CD4-positive, alpha-beta T cell (primary cell): ENCODE data around the gene STK24. TPM values are rescaled to one million over a fixed set of nuclear protein-coding genes. Genes with fewer than 3 reads are reported as not detected.

Source experiments
- ATAC-seq: fragments of 200-7000 bp; cut with Tn5 transposase; one replicate; pipeline ENCODE4 v1.10.0; 2022; ENCODE audit warnings: mild to moderate bottlenecking; ENCODE audit not compliant: poor library complexity
- CTCF ChIA-PET: fragments of 350-600 bp; sonication (Branson Sonifier 250); formaldehyde crosslinking; loops from one replicate; lab custom pipeline; 2021; ENCODE audit warnings: antibody characterized with exemption, inconsistent platforms; lab: Charles Lee
- POLR2A ChIA-PET: fragments of 350-600 bp; sonication (Branson Sonifier 250); formaldehyde crosslinking; loops from one replicate; lab custom pipeline; 2021; ENCODE audit warnings: antibody characterized with exemption, inconsistent platforms; lab: Charles Lee
- DNase-seq, 14 experiments: peaks; one replicate each; pipeline ENCODE4 v3.0.0-alpha.2; 2013 to 2020; ENCODE audit warnings: mixed read lengths in 2 of 14
- H3K27ac ChIP-seq, 2 donors: one replicate each; pipeline versions ENCODE4 v1.5.1 to v1.7.0; 2013; ENCODE audit warnings: low read length in 2 of 2, low read depth in 1 of 2, mild to moderate bottlenecking in 1 of 2
- H3K27me3 ChIP-seq, 2 experiments: 1 replicate in 1 of 2; 2 replicates in 1 of 2; pipeline versions ENCODE4 v1.6.1 to v1.7.0; 2013; ENCODE audit warnings: low read length in 2 of 2, control low read depth in 1 of 2, mild to moderate bottlenecking in 1 of 2, moderate library complexity in 1 of 2; ENCODE audit not compliant: insufficient read depth in 2 of 2, control insufficient read depth in 1 of 2
- H3K36me3 ChIP-seq: one replicate; pipeline ENCODE4 v1.6.1; 2013; ENCODE audit warnings: low read length, control low read depth; ENCODE audit not compliant: insufficient read depth
- H3K4me1 ChIP-seq: one replicate; pipeline ENCODE4 v1.6.1; 2013; ENCODE audit warnings: low read length, control low read depth; ENCODE audit not compliant: insufficient read depth
- H3K4me3 ChIP-seq: one replicate; pipeline ENCODE4 v1.5.1; 2013; ENCODE audit warnings: mild to moderate bottlenecking, low read length, moderate library complexity
- H3K9me3 ChIP-seq, 2 experiments: 1 replicate in 1 of 2; 2 replicates in 1 of 2; pipeline versions ENCODE4 v1.6.1 to v1.7.0; 2013; ENCODE audit warnings: low read length in 2 of 2, mild to moderate bottlenecking in 2 of 2, control low read depth in 1 of 2, moderate library complexity in 1 of 2; ENCODE audit not compliant: control insufficient read depth in 1 of 2, insufficient read depth in 1 of 2
- H3K27ac Mint-ChIP-seq: one replicate; pipeline ENCODE4 v1.8.0; 2020; ENCODE audit warnings: mixed read lengths
- H3K27me3 Mint-ChIP-seq: one replicate; pipeline ENCODE4 v1.8.0; 2021; ENCODE audit warnings: mixed read lengths
- H3K36me3 Mint-ChIP-seq: one replicate; pipeline ENCODE4 v1.8.0; 2021; ENCODE audit warnings: low read depth, mixed read lengths
- H3K4me1 Mint-ChIP-seq: one replicate; pipeline ENCODE4 v1.8.0; 2021; ENCODE audit warnings: low read depth, mixed read lengths
- H3K4me3 Mint-ChIP-seq: one replicate; pipeline ENCODE4 v1.8.0; 2020; ENCODE audit warnings: mild to moderate bottlenecking, mixed read lengths
- H3K9me3 Mint-ChIP-seq: one replicate; pipeline ENCODE4 v1.8.0; 2020; ENCODE audit warnings: mixed read lengths
- CTCF ChIP-seq: fragments of 200-600 bp; IDR thresholded peaks from one replicate; pipeline ENCODE4 v1.8.0; 2022; ENCODE audit warnings: antibody characterized with exemption, mild to moderate bottlenecking
- intact Hi-C, 2 experiments: fragments of 100-400 bp; cut with DNase I in 1 of 2; cut with micrococcal nuclease in 1 of 2; formaldehyde crosslinking; loops; one replicate each; pipeline versions ENCODE4 v1.15.1 to v1.9.0; 2023 to 2025; cut with DNase I, micrococcal nuclease
- total RNA-seq, 174 experiments: library from RNA in 2 of 174; stranded (reverse) in 2 of 174; gene quantifications; one replicate each; pipeline ENCODE4 v1.2.3 and lab custom pipeline; 2021 to 2026

The STK24 gene
- total RNA-seq, 2 experiments from 2014 or later: 82.3 to 85.2 TPM

DNA sequence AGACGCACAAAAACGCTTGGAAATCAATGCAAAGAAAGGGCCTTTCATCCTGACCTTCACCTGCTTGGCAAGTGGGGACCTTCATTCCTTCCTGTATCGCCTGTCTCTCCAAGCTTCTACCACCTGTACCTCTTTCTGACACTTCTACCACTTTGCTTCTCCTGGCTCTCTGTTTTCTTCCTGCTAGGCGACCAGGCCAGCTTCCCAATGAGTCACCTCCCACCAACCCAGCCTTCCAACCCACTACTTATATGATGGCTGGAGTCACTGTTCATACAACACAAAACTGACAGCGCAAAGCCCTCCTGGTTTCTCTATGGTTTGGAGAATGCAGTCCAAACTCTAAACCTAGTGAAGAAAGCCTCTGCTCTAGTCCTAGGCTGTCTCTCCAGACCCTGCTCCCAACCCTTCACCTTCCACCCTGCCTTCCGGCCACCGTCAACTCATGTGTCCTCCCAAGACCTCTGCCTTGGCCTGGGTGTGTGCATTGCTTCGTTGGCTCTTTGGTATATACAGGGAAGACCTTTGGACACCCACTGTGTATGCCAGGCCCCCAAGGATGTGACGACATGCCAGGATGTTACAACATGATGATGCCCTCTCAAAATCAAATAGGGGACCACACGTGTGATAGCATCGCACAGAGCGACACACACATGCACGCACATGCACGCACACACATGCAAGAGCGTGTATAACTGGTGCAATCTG is 148.5 kb downstream of the STK24 start:
- no peaks in the 10 kb centered on the region for H3K9me3 Mint-ChIP-seq
- Histone ChIP-seq H3K36me3 (no peaks in the 10 kb centered on the region), H3K9me3 (no peaks in the 10 kb centered on the region), H3K27me3 (peaks cover 0 to 8% of the 10 kb centered on the region in 2 experiments), H3K4me1 (no peaks in the 10 kb centered on the region), H3K4me3 (no peak overlapping the region), H3K27ac (no peak overlapping the region)
- no peaks in the 10 kb centered on the region for H3K36me3 Mint-ChIP-seq
- DNase-seq (no peak), ATAC-seq (no peak)
- H3K4me3 Mint-ChIP-seq: no peak overlapping the region
- peaks cover 27% of the 10 kb centered on the region for H3K27me3 Mint-ChIP-seq
- CTCF ChIA-PET: no interaction called here
- intact Hi-C loops: no loop called here
- no peak for TF ChIP-seq CTCF
- no peaks in the 10 kb centered on the region for H3K4me1 Mint-ChIP-seq
- H3K27ac Mint-ChIP-seq: no peak overlapping the region
- POLR2A ChIA-PET: no interaction called here

DNA sequence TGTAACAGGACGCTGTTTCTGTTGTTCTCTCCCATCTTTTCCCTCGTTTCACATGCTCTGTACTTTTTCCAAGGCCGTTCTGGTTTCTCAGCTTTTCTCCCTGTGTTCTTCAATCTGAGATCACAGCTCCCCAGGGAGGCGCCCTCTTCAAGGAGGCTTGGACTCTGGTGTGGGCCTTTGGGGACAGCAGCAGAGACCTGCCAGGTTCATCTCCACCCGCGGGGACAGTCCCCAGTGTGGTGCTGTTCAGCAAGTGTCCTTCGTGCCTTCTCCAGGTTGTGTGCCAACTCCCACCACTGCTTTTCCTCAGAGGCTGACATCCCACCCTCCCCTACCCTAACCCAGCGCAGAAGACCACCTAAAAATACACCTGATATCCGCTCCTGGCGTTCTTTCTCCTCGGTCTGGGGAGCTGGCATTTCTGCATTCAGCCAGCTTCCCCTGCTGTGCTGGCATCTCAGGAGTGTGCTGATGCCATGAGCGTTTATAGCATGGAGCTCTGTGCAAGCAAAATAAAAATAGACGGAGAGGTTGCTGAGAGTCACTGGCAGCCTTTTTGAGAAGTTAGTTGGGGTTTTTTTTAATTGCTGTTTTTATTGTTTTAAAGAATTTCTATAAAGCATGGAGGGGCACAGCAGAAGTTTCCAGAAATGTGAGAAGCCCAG is 149.4 kb downstream of the STK24 start:
- no peaks in the 10 kb centered on the region for H3K36me3 Mint-ChIP-seq
- no peak for TF ChIP-seq CTCF
- POLR2A ChIA-PET: no interaction called here
- H3K9me3 Mint-ChIP-seq: no peaks in the 10 kb centered on the region
- no peak overlapping the region for H3K27ac ChIP-seq
- no peak for ATAC-seq
- intact Hi-C loops: no loop called here
- CTCF ChIA-PET: no interaction called here
- H3K27me3 Mint-ChIP-seq: peaks cover 27% of the 10 kb centered on the region
- H3K4me3 Mint-ChIP-seq: no peak overlapping the region
- H3K4me3 ChIP-seq: no peak overlapping the region
- H3K27ac Mint-ChIP-seq: no peak overlapping the region
- H3K36me3 ChIP-seq: no peaks in the 10 kb centered on the region
- H3K27me3 ChIP-seq: peaks cover 0 to 8% of the 10 kb centered on the region in 2 experiments
- H3K4me1 Mint-ChIP-seq: no peaks in the 10 kb centered on the region
- no peaks in the 10 kb centered on the region for H3K9me3 ChIP-seq
- no peak for DNase-seq
- no peaks in the 10 kb centered on the region for H3K4me1 ChIP-seq

DNA sequence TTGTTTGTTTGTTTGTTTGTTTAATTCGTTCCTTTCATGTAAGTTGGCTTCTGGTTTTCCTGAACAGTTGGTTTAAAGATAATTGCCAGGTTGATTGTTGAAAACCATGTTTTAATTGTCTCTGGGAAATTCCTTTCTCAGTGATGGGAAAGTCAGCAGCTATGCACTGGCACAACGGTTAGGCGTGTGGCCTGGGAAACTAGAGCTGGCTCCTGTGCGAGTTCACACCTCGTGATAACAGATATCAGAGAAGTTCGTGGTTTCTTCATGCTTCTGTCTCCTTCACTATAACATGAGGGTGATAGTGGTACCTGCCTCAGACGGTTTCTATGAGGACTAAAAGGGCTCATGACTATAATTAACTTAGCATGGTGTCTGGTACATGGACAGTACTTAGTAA is 153.5 kb downstream of the STK24 start:
- DNase-seq (no peak), ATAC-seq (no peak)
- H3K27ac Mint-ChIP-seq: no peak overlapping the region
- Histone ChIP-seq H3K9me3 (no peaks in the 10 kb centered on the region), H3K36me3 (no peaks in the 10 kb centered on the region), H3K4me3 (no peak overlapping the region), H3K27ac (no peak overlapping the region), H3K27me3 (peaks cover 0 to 5% of the 10 kb centered on the region in 2 experiments), H3K4me1 (no peaks in the 10 kb centered on the region)
- TF ChIP-seq CTCF: no peak
- peaks cover 4% of the 10 kb centered on the region for H3K27me3 Mint-ChIP-seq
- H3K36me3 Mint-ChIP-seq: no peaks in the 10 kb centered on the region
- ChIA-PET CTCF (no interaction called here), POLR2A (no interaction called here)
- no peaks in the 10 kb centered on the region for H3K9me3 Mint-ChIP-seq
- intact Hi-C loops: no loop called here
- H3K4me3 Mint-ChIP-seq: no peak overlapping the region
- no peaks in the 10 kb centered on the region for H3K4me1 Mint-ChIP-seq
